ENCODE data around the gene SPTB.

The SPTB gene

GRCh38 chr14:64723691-64724577 is 155.8 kb downstream of the SPTB start:
- peaks cover 7% of the 10 kb centered on the region for H3K36me3 ChIP-seq (ENCODE audit: control insufficient read depth, insufficient read depth, low read length, severe bottlenecking)
- H3K9me3 ChIP-seq (ENCODE audit: control insufficient read depth, low read length): no peaks in the 10 kb centered on the region
- H3K4me1 ChIP-seq (ENCODE audit: control insufficient read depth, insufficient read depth, low read length): peaks cover 24% of the 10 kb centered on the region
- peaks cover 14% of the 10 kb centered on the region for H3K27me3 ChIP-seq (replicated peaks; ENCODE audit: control insufficient read depth, insufficient read depth, low read length)
- no peak overlapping the region for H3K9ac ChIP-seq (ENCODE audit: low read length)
- H3K4me3 ChIP-seq (ENCODE audit: low read length): no peak overlapping the region
- no peak for DNase-seq (ENCODE audit: low read depth)

GRCh38 chr14:64722842-64723447 is 156.8 kb downstream of the SPTB start:
- H3K27me3 ChIP-seq (replicated peaks; ENCODE audit: control insufficient read depth, insufficient read depth, low read length): peaks cover 19% of the 10 kb centered on the region
- no peaks in the 10 kb centered on the region for H3K9me3 ChIP-seq (ENCODE audit: control insufficient read depth, low read length)
- no peak for DNase-seq (ENCODE audit: low read depth)
- no peak overlapping the region for H3K9ac ChIP-seq (ENCODE audit: low read length)
- H3K4me1 ChIP-seq (ENCODE audit: control insufficient read depth, insufficient read depth, low read length): peaks cover 19% of the 10 kb centered on the region
- H3K4me3 ChIP-seq (ENCODE audit: low read length): no peak overlapping the region
- peaks cover 3% of the 10 kb centered on the region for H3K36me3 ChIP-seq (ENCODE audit: control insufficient read depth, insufficient read depth, low read length, severe bottlenecking)

GRCh38 chr14:64721899-64722298 is 157.8 kb downstream of the SPTB start:
- no peak overlapping the region for H3K4me3 ChIP-seq (ENCODE audit: low read length)
- H3K9me3 ChIP-seq (ENCODE audit: control insufficient read depth, low read length): no peaks in the 10 kb centered on the region
- no peak for DNase-seq (ENCODE audit: low read depth)
- peaks cover 21% of the 10 kb centered on the region for H3K27me3 ChIP-seq (replicated peaks; ENCODE audit: control insufficient read depth, insufficient read depth, low read length)
- H3K36me3 ChIP-seq (ENCODE audit: control insufficient read depth, insufficient read depth, low read length, severe bottlenecking): no peaks in the 10 kb centered on the region
- H3K4me1 ChIP-seq (ENCODE audit: control insufficient read depth, insufficient read depth, low read length): peaks cover 19% of the 10 kb centered on the region
- peak overlapping the region; percentile 25 for H3K9ac ChIP-seq (ENCODE audit: low read length)

GRCh38 chr14:64721391-64721791 is 158.3 kb downstream of the SPTB start:
- peak; percentile 33 for DNase-seq (ENCODE audit: low read depth)
- Histone ChIP-seq H3K9me3 (ENCODE audit: control insufficient read depth, low read length) (no peaks in the 10 kb centered on the region), H3K27me3 (replicated peaks; ENCODE audit: control insufficient read depth, insufficient read depth, low read length) (peaks cover 21% of the 10 kb centered on the region), H3K36me3 (ENCODE audit: control insufficient read depth, insufficient read depth, low read length, severe bottlenecking) (no peaks in the 10 kb centered on the region), H3K4me3 (ENCODE audit: low read length) (no peak overlapping the region), H3K9ac (ENCODE audit: low read length) (peak overlapping the region; percentile 25), H3K4me1 (ENCODE audit: control insufficient read depth, insufficient read depth, low read length) (peaks cover 19% of the 10 kb centered on the region)

GRCh38 chr14:64720131-64720576 is 159.6 kb downstream of the SPTB start:
- no peak overlapping the region for H3K4me3 ChIP-seq (ENCODE audit: low read length)
- no peak for DNase-seq (ENCODE audit: low read depth)
- peaks cover 25% of the 10 kb centered on the region for H3K4me1 ChIP-seq (ENCODE audit: control insufficient read depth, insufficient read depth, low read length)
- H3K36me3 ChIP-seq (ENCODE audit: control insufficient read depth, insufficient read depth, low read length, severe bottlenecking): no peaks in the 10 kb centered on the region
- no peaks in the 10 kb centered on the region for H3K9me3 ChIP-seq (ENCODE audit: control insufficient read depth, low read length)
- peaks cover 11% of the 10 kb centered on the region for H3K27me3 ChIP-seq (replicated peaks; ENCODE audit: control insufficient read depth, insufficient read depth, low read length)
- H3K9ac ChIP-seq (ENCODE audit: low read length): no peak overlapping the region

- no peak for DNase-seq (ENCODE audit: low read depth)
- Histone ChIP-seq H3K9me3 (ENCODE audit: control insufficient read depth, low read length) (peaks cover 3% of the 10 kb centered on the region), H3K4me1 (ENCODE audit: control insufficient read depth, insufficient read depth, low read length) (peaks cover 25% of the 10 kb centered on the region), H3K27me3 (replicated peaks; ENCODE audit: control insufficient read depth, insufficient read depth, low read length) (peaks cover 11% of the 10 kb centered on the region), H3K4me3 (ENCODE audit: low read length) (no peak overlapping the region), H3K9ac (ENCODE audit: low read length) (no peak overlapping the region), H3K36me3 (ENCODE audit: control insufficient read depth, insufficient read depth, low read length, severe bottlenecking) (no peaks in the 10 kb centered on the region)
Observed at GRCh38 chr14:64719601-64720000, 160.1 kb downstream of the SPTB start.

- peaks cover 11% of the 10 kb centered on the region for H3K9me3 ChIP-seq (ENCODE audit: control insufficient read depth, low read length)
- no peak for DNase-seq (ENCODE audit: low read depth)
Observed at GRCh38 chr14:64718762-64719161, 160.9 kb downstream of the SPTB start.

GRCh38 chr14:64717870-64718269 is 161.8 kb downstream of the SPTB start:
- Histone ChIP-seq H3K36me3 (ENCODE audit: control insufficient read depth, insufficient read depth, low read length, severe bottlenecking) (no peaks in the 10 kb centered on the region), H3K4me3 (ENCODE audit: low read length) (no peak overlapping the region), H3K4me1 (ENCODE audit: control insufficient read depth, insufficient read depth, low read length) (peaks cover 22% of the 10 kb centered on the region), H3K9me3 (ENCODE audit: control insufficient read depth, low read length) (peaks cover 20% of the 10 kb centered on the region), H3K9ac (ENCODE audit: low read length) (no peak overlapping the region), H3K27me3 (replicated peaks; ENCODE audit: control insufficient read depth, insufficient read depth, low read length) (peaks cover 11% of the 10 kb centered on the region)
- no peak for DNase-seq (ENCODE audit: low read depth)

More at GRCh38 chr14:64718762-64719161, 160.9 kb downstream of the SPTB start:
- H3K36me3 ChIP-seq (ENCODE audit: control insufficient read depth, insufficient read depth, low read length, severe bottlenecking): no peaks in the 10 kb centered on the region
- H3K4me3 ChIP-seq (ENCODE audit: low read length): no peak overlapping the region
- no peak overlapping the region for H3K9ac ChIP-seq (ENCODE audit: low read length)
- H3K4me1 ChIP-seq (ENCODE audit: control insufficient read depth, insufficient read depth, low read length): peaks cover 22% of the 10 kb centered on the region
- H3K27me3 ChIP-seq (replicated peaks; ENCODE audit: control insufficient read depth, insufficient read depth, low read length): peaks cover 11% of the 10 kb centered on the region

GRCh38 chr14:64715628-64716412 is 163.9 kb downstream of the SPTB start:
- Histone ChIP-seq H3K27me3 (replicated peaks; ENCODE audit: control insufficient read depth, insufficient read depth, low read length) (peaks cover 11% of the 10 kb centered on the region), H3K4me3 (ENCODE audit: low read length) (peak overlapping the region; percentile 32), H3K9ac (ENCODE audit: low read length) (peak overlapping the region; percentile 53), H3K9me3 (ENCODE audit: control insufficient read depth, low read length) (peaks cover 31% of the 10 kb centered on the region), H3K4me1 (ENCODE audit: control insufficient read depth, insufficient read depth, low read length) (peaks cover 9% of the 10 kb centered on the region), H3K36me3 (ENCODE audit: control insufficient read depth, insufficient read depth, low read length, severe bottlenecking) (no peaks in the 10 kb centered on the region)
- DNase-seq (ENCODE audit: low read depth): no peak

- Histone ChIP-seq H3K4me1 (ENCODE audit: control insufficient read depth, insufficient read depth, low read length) (peaks cover 14% of the 10 kb centered on the region), H3K9ac (ENCODE audit: low read length) (no peak overlapping the region), H3K27me3 (replicated peaks; ENCODE audit: control insufficient read depth, insufficient read depth, low read length) (peaks cover 11% of the 10 kb centered on the region), H3K36me3 (ENCODE audit: control insufficient read depth, insufficient read depth, low read length, severe bottlenecking) (no peaks in the 10 kb centered on the region), H3K9me3 (ENCODE audit: control insufficient read depth, low read length) (peaks cover 31% of the 10 kb centered on the region), H3K4me3 (ENCODE audit: low read length) (no peak overlapping the region)
- no peak for DNase-seq (ENCODE audit: low read depth)
Observed at GRCh38 chr14:64715146-64715627, 164.5 kb downstream of the SPTB start.
